IPS-NIHi11 (cell line): ENCODE measurements around the gene KCNAB2.
"Not testable (repeated sequence)": the region's sequence is repeated elsewhere in the genome, so short reads cannot be mapped to it uniquely, and the experiment has no call there.

Experiments
- DNase-seq: peaks from one replicate; pipeline ENCODE4 v3.0.0; 2012; ENCODE audit warnings: mixed read lengths, low spot score

The KCNAB2 gene

GRCh38 chr1:6056572-6056948, 10.9 kb downstream of the KCNAB2 start:
- no peak for DNase-seq

- no peak for DNase-seq
Measured at GRCh38 chr1:6057170-6057845, 11.6 kb downstream of the KCNAB2 start.

GRCh38 chr1:6059866-6060265, 14.2 kb downstream of the KCNAB2 start:
- no peak for DNase-seq

GRCh38 chr1:6062670-6063069, 17.0 kb downstream of the KCNAB2 start:
- DNase-seq: no peak

GRCh38 chr1:6063532-6064053, 17.9 kb downstream of the KCNAB2 start:
- DNase-seq: not testable (repeated sequence)

- DNase-seq: no peak
Measured at GRCh38 chr1:6065093-6065858, 19.6 kb downstream of the KCNAB2 start.

- DNase-seq: no peak
Measured at GRCh38 chr1:6066680-6067079, 21.0 kb downstream of the KCNAB2 start.

- no peak for DNase-seq
Measured at GRCh38 chr1:6068073-6068472, 22.4 kb downstream of the KCNAB2 start.

GRCh38 chr1:6068932-6069331, 23.2 kb downstream of the KCNAB2 start:
- no peak for DNase-seq

- no peak for DNase-seq
Measured at GRCh38 chr1:6069573-6069972, 23.9 kb downstream of the KCNAB2 start.

GRCh38 chr1:6070450-6070974, 24.8 kb downstream of the KCNAB2 start:
- DNase-seq: no peak

- no peak for DNase-seq
Measured at GRCh38 chr1:6071219-6071618, 25.5 kb downstream of the KCNAB2 start.

GRCh38 chr1:6072774-6073479, 27.2 kb downstream of the KCNAB2 start:
- no peak for DNase-seq

- no peak for DNase-seq
Measured at GRCh38 chr1:6073480-6074053, 27.9 kb downstream of the KCNAB2 start.

- DNase-seq: no peak
Measured at GRCh38 chr1:6074192-6074901, 28.7 kb downstream of the KCNAB2 start.

GRCh38 chr1:6075748-6076147, 30.1 kb downstream of the KCNAB2 start:
- DNase-seq: no peak

GRCh38 chr1:6077061-6077460, 31.4 kb downstream of the KCNAB2 start:
- not testable (repeated sequence) for DNase-seq

GRCh38 chr1:6077506-6077905, 31.8 kb downstream of the KCNAB2 start:
- DNase-seq: no peak

GRCh38 chr1:6077919-6078318, 32.2 kb downstream of the KCNAB2 start:
- DNase-seq: no peak

- no peak for DNase-seq
Measured at GRCh38 chr1:6080469-6080868, 34.8 kb downstream of the KCNAB2 start.

GRCh38 chr1:6081901-6082300, 36.2 kb downstream of the KCNAB2 start:
- DNase-seq: no peak
